ENCODE data around the gene KIF14. TPM values are rescaled to one million over a fixed set of nuclear protein-coding genes. Genes with fewer than 3 reads are reported as not detected.

The KIF14 gene
- total and polyA plus RNA-seq, 2 of the 13 experiments (the other 11 are each of a cell fraction or from before 2014, with no cell fraction given): 3.3 to 11.2 TPM

GRCh38 chr1:200652378-200652777 lies 31.8 kb upstream of the KIF14 start (continued):
- no peak for TF ChIP-seq ZXDC (CRISPR knock-in tag; IDR thresholded peaks at IDR 0.05)
- no peak for TF ChIP-seq DZIP1 (CRISPR knock-in tag; IDR thresholded peaks at IDR 0.05)
- no peak for TF ChIP-seq ZMAT5 (CRISPR knock-in tag; IDR thresholded peaks at IDR 0.05; ENCODE audit: borderline replicate concordance, low read depth)
- TF ChIP-seq ZNF510 (CRISPR knock-in tag; IDR thresholded peaks at IDR 0.05; ENCODE audit: low read depth): no peak
- TF ChIP-seq HNF1B (CRISPR knock-in tag; IDR thresholded peaks at IDR 0.05): no peak
- no peak for TF ChIP-seq SMAD3 (CRISPR knock-in tag; IDR thresholded peaks at IDR 0.05)
- no peak for TF ChIP-seq SSRP1 (CRISPR knock-in tag; IDR thresholded peaks at IDR 0.05)
- TF ChIP-seq ZSCAN25 (CRISPR knock-in tag; IDR thresholded peaks at IDR 0.05): no peak
- TF ChIP-seq ZBTB8A (CRISPR knock-in tag; IDR thresholded peaks at IDR 0.05; ENCODE audit: borderline replicate concordance, low read depth): no peak
